Thoracic aorta (tissue), 2 donors: Measurements from ENCODE around the gene C10orf67. TPM values are rescaled to one million over a fixed set of nuclear protein-coding genes. Genes with fewer than 3 reads are reported as not detected.

Experiments used
- ATAC-seq: fragments of 150-250 bp; one replicate; pipeline ENCODE4 v1.8.0; 2017; ENCODE audit warnings: low read depth; ENCODE audit not compliant: insufficient number of reproducible peaks, low FRiP score
- DNase-seq: peaks from one replicate; pipeline ENCODE4 v3.0.0-alpha.2; 2020; ENCODE audit warnings: low spot score
- H3K27ac ChIP-seq, 2 donors: fragments of 200-600 bp; sonication (generic); 1 replicate in 1 of 2; 2 replicates in 1 of 2; pipeline ENCODE4 v1.5.1; 2016; ENCODE audit warnings: mild to moderate bottlenecking in 2 of 2, moderate library complexity in 2 of 2
- H3K27me3 ChIP-seq: fragments of 200-600 bp; sonication (generic); replicated peaks from 2 replicates; pipeline ENCODE4 v1.6.0; 2016; ENCODE audit warnings: mild to moderate bottlenecking; ENCODE audit not compliant: insufficient read depth
- H3K36me3 ChIP-seq: fragments of 200-600 bp; sonication (generic); one replicate; pipeline ENCODE4 v1.5.1; 2016
- H3K4me1 ChIP-seq, 2 donors: fragments of 200-600 bp; sonication (generic); 1 replicate in 1 of 2; 2 replicates in 1 of 2; pipeline versions ENCODE4 v1.5.1 to v1.6.0; 2016; ENCODE audit warnings: low read depth in 2 of 2, mild to moderate bottlenecking in 1 of 2; ENCODE audit not compliant: control insufficient read depth in 1 of 2
- H3K4me3 ChIP-seq: fragments of 200-600 bp; sonication (generic); 2 replicates; pipeline ENCODE4 v1.5.1; 2016; ENCODE audit warnings: mild to moderate bottlenecking
- H3K9me3 ChIP-seq: fragments of 200-600 bp; sonication (generic); 2 replicates; pipeline ENCODE4 v1.5.1; 2016
- total RNA-seq, 2 donors: library from RNA; depleted of rRNA; stranded (reverse); fragments of >200 nt; gene quantifications; one replicate each; pipeline versions ENCODE4 v1.1.0 to v1.2.3, GENCODE V29; 2016
- TF ChIP-seq, protein P1 (sequence below): fragments of 200-600 bp; sonication (generic); IDR thresholded peaks from one replicate; pipeline ENCODE4 v1.5.1; 2019; ENCODE audit warnings: antibody characterized with exemption

Gene C10orf67
- total RNA-seq, 2 donors from 2014 or later: not detected

DNA sequence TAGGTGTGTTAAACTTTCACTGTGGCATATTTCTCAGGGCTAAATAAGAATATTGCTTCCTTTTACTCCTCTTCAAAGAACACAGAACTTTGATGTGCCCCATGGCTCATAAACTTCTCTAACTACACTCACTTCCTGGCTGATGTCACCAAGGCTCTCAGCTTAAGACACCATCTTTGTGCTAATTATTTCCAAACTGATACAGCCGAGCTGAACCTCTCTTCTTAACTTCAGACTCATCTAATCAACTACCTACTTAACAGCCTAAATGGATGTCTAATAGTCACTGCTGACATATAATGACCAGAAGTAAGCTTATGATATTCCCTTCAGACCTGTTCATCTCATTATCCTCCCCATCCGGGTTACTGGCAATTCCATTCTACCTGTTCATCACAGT, 3.6 kb downstream of the C10orf67 start:
- H3K36me3 ChIP-seq: no peaks in the 10 kb centered on the region
- no peaks in the 10 kb centered on the region for H3K9me3 ChIP-seq
- TF ChIP-seq, protein P1, sequence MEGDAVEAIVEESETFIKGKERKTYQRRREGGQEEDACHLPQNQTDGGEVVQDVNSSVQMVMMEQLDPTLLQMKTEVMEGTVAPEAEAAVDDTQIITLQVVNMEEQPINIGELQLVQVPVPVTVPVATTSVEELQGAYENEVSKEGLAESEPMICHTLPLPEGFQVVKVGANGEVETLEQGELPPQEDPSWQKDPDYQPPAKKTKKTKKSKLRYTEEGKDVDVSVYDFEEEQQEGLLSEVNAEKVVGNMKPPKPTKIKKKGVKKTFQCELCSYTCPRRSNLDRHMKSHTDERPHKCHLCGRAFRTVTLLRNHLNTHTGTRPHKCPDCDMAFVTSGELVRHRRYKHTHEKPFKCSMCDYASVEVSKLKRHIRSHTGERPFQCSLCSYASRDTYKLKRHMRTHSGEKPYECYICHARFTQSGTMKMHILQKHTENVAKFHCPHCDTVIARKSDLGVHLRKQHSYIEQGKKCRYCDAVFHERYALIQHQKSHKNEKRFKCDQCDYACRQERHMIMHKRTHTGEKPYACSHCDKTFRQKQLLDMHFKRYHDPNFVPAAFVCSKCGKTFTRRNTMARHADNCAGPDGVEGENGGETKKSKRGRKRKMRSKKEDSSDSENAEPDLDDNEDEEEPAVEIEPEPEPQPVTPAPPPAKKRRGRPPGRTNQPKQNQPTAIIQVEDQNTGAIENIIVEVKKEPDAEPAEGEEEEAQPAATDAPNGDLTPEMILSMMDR: no peak
- DNase-seq: no peak
- no peak for ATAC-seq
- H3K4me3 ChIP-seq: no peak overlapping the region
- H3K27me3 ChIP-seq: no peaks in the 10 kb centered on the region
- no peak overlapping the region for H3K27ac ChIP-seq
- peaks cover 0 to 5% of the 10 kb centered on the region in 2 donors for H3K4me1 ChIP-seq

DNA sequence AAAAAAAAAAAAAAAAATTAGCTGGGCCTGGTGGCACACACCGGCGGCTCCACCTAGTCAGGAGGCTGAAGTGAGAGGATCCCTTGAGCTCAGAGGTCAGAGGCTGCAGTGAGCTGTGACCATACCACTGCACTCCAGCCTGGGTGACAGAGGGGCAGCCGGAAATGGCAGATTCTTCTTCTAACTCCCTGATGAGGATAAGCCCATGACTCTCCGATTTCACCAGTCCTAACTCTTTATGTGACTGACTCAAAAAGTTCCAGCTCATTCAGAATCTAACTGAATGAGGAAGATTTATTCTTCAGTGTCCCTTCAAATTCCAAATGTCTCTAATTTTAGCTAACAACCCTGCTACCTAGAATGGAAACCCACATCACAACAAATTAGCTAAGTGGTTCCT, 4.2 kb downstream of the C10orf67 start:
- H3K27me3 ChIP-seq: no peaks in the 10 kb centered on the region
- H3K9me3 ChIP-seq: no peaks in the 10 kb centered on the region
- peaks cover 0 to 5% of the 10 kb centered on the region in 2 donors for H3K4me1 ChIP-seq
- no peak overlapping the region for H3K4me3 ChIP-seq
- DNase-seq: no peak
- no peaks in the 10 kb centered on the region for H3K36me3 ChIP-seq
- TF ChIP-seq, protein P1: no peak
- H3K27ac ChIP-seq: no peak overlapping the region
- ATAC-seq: no peak

- ATAC-seq (no peak), DNase-seq (no peak)
- Histone ChIP-seq H3K27ac (no peak overlapping the region), H3K27me3 (no peaks in the 10 kb centered on the region), H3K4me1 (no peaks in the 10 kb centered on the region), H3K36me3 (no peaks in the 10 kb centered on the region), H3K9me3 (no peaks in the 10 kb centered on the region), H3K4me3 (no peak overlapping the region)
- TF ChIP-seq, protein P1: no peak
Measured at GRCh38 chr10:23338886-23339285, 5.7 kb downstream of the C10orf67 start.

DNA sequence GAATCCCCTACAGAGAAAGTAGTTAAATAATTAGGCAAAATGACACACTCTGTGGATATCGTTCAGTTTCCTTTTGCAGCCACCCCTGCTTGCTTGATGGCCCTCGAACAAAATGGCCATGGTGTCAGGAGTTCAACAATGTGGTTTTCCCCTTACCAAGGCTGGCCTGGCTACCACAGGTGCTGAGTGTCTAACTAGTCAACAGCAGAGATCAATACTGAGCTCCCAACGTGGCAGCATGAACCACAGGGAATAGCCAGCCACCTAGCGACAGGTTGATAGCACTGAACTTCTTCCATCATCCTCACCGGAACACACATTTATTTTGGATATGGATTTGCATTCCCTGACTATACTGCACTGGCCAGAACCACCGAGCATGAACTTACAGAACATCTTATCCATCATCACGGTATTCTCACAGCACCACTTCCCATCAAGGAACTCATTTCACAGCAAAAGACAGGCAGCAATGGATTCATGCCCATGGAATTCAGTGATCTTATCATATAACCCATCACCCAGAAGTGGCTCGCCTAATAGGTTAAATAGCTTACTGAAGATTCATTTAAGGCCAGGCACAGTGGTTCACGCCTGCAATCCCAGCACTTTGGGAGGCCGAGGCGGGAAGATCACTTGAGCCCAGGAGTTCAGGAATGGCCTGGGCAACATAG, 6.3 kb downstream of the C10orf67 start:
- no peaks in the 10 kb centered on the region for H3K9me3 ChIP-seq
- H3K4me1 ChIP-seq: no peaks in the 10 kb centered on the region
- TF ChIP-seq, protein P1: no peak
- H3K27ac ChIP-seq: no peak overlapping the region
- H3K27me3 ChIP-seq: no peaks in the 10 kb centered on the region
- no peak for DNase-seq
- ATAC-seq: no peak
- no peaks in the 10 kb centered on the region for H3K36me3 ChIP-seq
- no peak overlapping the region for H3K4me3 ChIP-seq

DNA sequence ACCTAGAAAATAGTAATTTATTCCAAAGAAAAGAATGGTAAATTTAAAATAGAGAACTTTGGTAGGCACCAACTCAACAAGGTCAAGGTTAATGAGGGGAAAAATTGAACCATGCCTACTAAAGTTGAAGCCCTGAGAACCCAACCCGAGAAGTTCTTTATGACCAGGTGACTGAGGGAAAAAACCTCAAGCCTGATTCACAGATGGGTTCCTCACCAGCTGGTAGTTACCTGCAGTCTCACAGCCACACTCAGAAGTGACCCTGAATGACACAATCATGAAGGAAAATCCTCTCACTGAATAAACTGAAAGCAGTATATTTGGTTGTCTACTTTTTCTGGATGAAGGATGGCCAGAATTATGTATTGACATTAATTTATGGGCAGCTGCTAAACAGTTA, 7.0 kb downstream of the C10orf67 start:
- no peak for ATAC-seq
- no peaks in the 10 kb centered on the region for H3K27me3 ChIP-seq
- DNase-seq: no peak

More for the DNA sequence above, 7.0 kb downstream of the C10orf67 start:
- Histone ChIP-seq H3K36me3 (no peaks in the 10 kb centered on the region), H3K4me3 (no peak overlapping the region), H3K27ac (no peak overlapping the region), H3K9me3 (no peaks in the 10 kb centered on the region), H3K4me1 (no peaks in the 10 kb centered on the region)
- TF ChIP-seq, protein P1: no peak
